Activated T-helper 9 cell treated with anti-CD3 and anti-CD28 coated beads, Interleukin-2, amount 50 U/mL, for 16 hours (primary cell): ENCODE data around the gene NKIRAS1.
"Not testable (repeated sequence)": the region's sequence is repeated elsewhere in the genome, so short reads cannot be mapped to it uniquely, and the experiment has no call there.

ENCODE experiments used
- DNase-seq: peaks from one replicate; pipeline ENCODE4 v3.0.0-alpha.2; 2020; ENCODE audit warnings: low read depth

NKIRAS1 gene

DNA sequence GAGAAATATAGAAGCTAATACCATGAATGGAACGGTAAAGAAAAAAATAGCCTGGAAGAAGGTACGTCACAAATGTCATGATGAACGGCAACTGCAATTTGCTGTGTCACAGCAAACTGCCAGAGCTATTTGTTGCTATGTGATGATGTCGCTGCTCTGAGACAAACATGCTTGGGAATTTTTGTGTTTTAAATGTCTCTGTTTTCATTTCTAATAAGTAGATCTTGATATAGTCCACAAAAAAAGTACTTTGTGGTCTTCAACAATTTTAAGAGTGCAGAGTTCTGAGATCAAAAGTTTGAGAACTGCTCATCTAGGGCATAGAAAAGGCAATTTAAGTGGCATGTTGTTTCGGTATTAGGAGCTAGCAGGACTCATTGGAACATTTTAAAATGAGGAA lies 24.0 kb upstream of the NKIRAS1 start:
- DNase-seq = no peak

DNA sequence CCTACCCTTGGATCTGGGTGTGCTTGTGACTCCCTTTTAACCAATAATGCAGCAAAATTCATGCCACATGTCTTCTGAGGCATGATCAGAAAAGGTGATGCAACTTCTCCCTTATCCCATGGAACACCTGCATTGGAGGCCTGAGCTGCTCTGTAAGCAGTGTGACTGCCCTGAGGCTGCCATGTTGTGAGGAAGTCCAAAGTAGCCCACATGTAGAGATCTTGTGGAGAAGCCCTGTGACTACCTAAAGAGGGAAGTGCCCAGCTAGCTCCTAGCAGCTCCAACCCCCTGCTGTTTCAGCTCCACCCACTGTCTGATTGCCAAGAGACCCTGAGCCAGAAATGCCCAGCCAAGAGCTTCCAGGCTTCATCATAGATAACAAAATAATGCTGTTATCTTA lies 21.9 kb upstream of the NKIRAS1 start:
- no peak for DNase-seq

DNA sequence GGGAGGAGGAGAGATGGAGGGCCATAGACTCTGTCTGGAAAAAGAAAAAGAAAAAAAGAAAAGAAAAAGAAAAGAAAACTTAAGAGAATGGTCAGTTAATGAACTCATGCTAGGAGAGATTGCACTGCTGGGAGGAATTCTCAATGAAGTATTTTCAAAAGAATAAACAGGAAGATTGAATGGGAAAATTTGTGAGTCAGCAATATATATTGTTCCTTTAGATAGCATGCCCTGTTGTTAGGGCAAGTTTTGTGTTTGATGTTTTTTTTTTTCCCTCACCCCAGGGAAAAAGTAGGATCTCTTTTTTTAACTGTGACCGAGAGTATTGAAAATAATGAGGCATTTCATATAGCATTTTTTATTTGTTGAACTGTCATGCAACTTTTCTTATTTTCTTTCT lies 20.5 kb upstream of the NKIRAS1 start:
- no peak for DNase-seq

DNA sequence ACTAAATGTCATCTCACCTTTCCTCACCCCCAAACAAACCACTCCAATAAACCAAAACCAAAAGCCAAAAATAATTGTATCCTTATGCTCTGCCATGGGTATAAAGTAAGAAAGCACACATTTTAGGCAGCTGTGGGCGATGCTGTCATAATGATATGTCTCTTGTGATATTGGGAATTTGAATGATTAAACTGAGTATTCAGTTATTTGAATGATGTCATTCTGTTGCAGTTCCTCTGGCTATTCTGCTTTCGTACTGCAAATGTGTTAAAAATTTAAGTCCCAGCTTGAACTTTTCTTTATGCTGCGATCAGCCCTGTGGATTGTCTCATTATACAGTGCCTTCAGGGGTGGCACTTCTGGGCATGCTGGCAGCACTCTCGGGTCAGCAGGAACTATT lies 17.5 kb upstream of the NKIRAS1 start:
- no peak for DNase-seq

DNA sequence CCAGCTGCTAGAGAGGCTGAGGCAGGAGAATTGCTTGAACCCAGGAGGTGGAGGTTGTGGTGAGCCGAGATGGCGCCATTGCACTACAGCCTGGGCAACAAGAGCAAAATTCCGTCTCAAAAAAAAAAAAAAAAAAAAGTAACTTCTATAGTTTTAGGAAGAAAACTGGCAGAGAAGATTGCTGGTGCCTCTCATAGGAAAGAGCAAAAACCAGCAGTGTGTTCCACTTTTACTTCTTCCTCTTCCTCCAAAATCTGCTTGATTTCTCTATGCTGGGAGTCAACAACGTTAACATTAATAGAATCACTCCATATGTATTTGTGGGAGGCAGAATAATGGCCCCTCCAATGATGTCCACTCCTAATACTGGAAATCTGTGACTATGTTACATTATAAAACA lies 15.8 kb upstream of the NKIRAS1 start:
- no peak for DNase-seq

DNA sequence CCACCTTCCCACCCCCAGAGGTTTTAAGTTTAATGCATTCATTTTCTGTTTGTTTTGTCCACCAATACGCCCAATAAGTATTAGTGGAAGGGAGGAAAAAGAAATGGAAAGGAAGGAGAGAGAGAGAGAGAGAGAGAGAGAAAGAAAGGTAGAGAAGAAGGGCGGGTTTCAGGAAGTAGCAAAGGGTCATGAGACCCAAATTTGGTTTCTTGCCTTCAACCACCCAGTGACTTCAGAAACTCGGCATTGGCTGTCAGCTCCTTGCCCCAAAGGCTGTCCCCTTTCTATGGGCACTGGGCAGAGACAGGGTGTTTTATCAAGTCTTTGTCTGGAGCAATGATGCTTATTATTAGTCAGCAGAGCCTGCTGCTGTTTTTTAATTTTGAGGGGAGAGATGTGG lies 14.8 kb upstream of the NKIRAS1 start:
- no peak for DNase-seq

DNA sequence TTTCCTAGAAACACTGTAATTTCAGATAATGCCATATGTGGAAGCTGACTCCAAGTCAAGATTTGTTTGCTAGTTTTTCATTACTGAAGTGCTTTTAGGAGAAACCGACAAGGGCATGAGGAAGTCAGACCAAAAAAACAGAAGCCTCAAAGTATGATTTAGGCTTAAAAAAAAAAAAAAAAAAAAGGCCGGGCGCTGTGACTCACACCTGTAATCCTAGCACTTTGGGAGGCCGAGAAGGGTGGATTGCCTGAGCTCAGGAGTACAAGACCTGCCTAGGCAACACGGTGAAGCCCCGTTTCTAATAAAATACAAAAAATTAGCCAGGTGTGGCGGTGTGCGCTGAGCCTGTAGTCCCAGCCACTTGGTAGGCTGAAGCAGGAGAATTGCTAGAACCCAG lies 11.7 kb upstream of the NKIRAS1 start:
- no peak for DNase-seq

DNA sequence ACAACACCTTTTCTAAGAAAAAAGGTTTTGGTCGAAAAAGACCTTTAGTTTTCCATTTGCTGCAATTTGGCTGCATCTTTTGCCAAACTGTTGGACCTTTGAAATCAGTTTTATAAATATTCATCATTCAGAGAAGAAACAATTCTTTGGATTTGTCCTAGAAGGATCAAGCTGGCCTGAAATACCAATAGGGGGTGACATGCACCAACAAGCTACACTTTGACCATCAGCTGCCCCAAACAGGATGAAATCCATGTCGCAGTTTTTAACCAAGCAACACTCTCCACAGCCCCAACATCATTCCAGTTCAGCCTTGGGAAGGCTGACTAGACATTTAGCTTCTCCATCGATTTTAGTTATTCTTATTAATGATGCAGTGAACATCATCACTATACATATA lies 9.9 kb upstream of the NKIRAS1 start:
- DNase-seq = no peak

DNA sequence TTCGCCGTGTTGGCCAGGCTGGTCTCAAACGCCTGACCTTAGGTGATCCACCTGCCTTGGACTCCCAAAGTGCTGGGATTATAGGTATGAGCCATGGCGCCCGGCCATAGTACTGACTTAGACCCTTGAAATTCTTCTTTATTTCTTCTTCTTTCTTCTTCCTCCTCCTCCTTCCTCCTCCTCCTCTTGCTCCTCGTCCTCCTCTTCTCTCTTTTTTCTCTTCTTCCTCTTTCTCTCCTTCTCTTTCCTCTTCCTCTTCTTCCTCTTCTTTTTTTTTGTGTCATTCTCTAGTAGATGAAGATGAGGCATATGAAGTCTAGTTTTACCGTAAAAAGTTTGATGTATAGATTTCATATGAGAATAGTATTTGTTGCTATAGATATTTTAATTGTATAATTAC lies 9.5 kb upstream of the NKIRAS1 start:
- DNase-seq = no peak

DNA sequence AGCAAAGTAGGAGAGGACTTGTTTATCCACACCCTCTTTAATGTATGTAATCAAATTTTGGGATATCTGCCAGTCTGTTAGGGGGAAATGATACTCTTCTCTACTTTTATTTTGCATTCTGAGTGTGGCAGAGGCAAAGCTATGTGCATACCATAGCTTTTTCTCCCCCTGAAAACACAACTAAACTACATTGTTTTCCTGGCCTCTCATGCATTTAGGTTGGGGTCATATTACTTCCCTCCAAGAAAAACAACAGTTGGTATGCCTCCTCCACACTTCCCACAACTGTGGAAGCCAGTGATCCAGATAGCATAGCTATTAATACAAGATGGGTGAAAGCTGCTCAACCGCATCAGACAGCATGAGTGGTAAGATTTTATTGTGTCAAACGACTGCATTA lies 7.0 kb upstream of the NKIRAS1 start:
- no peak for DNase-seq

DNA sequence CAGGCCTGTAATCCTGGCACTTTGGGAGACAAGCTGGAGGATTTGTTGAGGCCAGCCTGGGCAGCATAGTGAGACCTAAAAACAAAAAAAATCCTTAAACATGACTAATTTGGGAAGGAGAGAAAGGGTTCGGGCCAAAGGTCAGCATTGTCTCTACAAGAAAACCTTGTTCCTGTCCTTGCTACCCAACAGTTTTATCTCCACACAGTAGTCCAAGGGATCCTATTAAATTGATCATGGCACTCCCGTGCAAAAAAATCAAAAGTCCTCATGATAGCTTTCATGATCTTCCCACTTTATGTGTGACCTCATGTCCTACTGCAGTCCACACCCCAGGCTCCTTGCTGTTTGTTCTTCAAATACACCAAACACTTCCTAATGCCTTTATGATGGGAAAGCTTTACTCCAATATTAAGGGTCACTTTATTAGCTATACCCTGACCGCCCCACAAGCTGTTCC lies 4.3 kb upstream of the NKIRAS1 start:
- no peak for DNase-seq

DNA sequence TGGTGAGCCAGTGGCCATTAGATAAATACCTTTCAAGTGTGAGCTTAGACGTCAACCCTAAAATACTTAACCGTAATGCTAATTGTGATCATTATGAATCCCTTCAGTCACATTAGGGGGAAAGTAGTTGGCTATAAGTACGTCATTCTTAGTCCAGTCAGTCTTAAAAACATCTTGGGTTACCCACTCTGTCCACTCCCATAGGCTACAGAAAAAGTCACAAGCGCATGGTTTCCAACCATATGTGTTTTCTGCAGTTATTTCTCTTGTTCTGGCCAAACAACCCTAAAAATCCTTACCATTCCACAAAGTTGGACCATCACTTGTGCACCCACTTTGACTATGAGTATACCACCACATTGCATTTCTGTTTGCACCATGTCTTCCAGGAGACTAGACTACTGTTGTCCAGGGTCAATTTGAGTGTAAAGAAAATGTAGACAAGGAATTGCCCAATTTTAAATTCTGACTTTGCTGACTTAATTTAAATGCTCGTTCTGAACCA lies 3.4 kb upstream of the NKIRAS1 start:
- no peak for DNase-seq

DNA sequence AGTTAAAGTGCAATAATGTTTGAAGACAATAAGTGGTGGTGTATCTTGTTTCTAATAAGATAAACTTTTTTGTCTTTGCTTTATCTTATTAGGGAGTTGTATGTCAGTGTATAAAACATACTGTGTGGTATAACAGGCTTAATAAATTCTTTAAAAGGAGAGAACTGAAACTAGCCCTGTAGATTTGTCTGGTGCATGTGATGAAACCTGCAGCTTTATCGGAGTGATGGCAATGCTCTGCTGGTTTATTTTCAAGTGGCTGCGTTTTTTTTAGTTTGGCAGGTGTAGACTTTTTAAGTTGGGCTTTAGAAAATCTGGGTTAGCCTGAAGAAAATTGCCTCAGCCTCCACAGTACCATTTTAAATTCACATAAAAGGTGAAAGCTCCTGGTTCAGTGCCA lies 2.8 kb upstream of the NKIRAS1 start:
- DNase-seq = no peak

DNA sequence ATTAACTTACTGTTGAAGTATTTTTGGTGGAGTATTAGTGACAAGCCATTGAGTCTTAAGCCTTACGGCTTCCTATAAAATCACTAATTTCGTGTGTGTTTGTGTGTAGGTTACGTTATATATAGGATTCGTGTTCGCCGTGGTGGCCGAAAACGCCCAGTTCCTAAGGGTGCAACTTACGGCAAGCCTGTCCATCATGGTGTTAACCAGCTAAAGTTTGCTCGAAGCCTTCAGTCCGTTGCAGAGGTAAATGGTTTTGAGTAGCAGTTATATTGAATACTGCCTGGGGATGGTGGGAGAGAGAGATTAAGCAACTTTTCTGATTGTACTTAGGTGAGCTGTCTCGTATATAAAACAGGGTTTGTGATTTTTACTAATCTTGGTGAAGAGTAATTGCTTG lies 1.5 kb upstream of the NKIRAS1 start:
- not testable (repeated sequence) for DNase-seq

DNA sequence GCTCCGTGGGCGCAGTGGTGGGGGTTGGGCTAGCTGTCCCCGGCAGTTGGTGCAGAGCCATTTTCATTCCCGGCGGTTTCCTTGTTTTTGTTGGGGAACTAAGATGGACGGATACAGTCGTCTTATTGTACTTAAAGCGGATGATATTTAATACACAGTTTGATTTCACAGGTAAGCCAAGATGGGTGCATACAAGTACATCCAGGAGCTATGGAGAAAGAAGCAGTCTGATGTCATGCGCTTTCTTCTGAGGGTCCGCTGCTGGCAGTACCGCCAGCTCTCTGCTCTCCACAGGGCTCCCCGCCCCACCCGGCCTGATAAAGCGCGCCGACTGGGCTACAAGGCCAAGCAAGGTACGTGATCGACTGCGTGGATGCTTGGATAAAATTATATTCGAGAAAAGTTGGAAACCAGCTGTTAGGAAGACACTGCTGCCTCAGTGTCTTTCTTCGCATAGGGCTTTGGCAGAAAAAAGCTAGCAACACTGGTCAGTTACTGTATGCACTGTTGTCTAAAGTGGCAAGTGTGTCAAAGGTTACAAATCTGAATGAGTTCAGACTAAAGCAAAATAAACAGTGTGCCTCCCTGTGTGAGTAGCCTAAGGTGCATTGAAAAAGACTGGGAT lies 1.0 kb upstream of the NKIRAS1 start:
- not testable (repeated sequence) for DNase-seq

DNA sequence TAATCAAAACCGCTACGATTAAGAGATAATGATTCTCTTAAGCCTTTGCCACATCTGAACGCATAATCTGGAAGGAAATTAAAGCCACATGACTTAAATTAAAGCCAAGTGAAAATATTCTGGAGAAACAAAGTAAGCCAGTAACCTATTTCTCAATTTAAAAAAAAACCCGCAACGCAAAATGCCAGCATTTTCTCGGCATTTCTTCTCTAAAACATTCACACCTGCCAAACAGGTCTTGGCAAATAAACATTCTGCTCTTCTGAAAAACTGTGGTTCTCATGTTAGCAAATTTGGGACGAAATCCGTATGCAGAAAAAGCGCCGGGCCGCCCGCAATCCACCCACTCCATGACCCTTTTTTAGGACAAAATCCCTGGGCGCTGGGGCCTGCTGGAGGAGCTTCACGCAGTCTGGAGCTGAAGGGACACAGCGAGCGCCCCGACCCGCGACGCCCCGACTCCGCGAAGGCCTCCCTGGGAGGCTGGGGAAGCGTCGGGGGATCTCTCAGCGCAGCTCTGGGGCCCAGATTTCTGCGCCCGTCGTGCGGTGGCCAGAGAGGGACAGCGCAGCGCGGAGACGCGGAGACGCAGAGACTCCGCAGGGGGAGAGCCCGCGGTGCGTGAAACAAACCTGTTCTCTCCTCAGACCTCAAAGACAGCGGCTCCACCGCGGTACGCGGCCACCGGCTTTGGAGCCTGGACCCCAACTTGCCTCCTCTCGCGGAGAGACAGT lies 471 bp downstream of the NKIRAS1 start:
- DNase-seq = no peak

DNA sequence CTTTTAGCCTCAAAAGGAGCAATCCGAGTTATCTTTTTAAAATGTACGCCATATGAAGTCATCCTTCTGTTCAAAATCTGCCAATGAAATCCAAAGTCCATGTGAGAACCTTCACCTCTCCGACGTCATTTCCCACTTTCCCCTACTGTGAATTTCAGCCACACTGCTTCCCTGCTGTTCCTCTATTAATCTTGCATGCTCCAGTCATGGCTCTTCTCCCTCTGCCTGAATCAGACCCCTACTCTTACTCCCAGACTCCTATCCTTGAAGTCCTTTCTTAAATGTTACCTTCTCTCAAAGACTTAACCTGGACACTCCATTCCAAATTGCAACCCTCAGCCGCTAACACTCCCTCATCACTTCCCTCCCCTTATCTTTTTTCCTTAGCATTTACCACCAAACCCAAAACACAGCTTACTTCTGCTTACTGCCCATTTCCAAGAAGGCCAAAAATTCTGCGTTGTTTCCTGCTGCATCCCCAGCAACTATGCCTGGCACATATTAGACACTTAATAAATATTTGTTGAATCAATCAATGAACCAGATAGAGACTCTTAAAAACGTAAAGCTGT lies 1.2 kb downstream of the NKIRAS1 start:
- no peak for DNase-seq

DNA sequence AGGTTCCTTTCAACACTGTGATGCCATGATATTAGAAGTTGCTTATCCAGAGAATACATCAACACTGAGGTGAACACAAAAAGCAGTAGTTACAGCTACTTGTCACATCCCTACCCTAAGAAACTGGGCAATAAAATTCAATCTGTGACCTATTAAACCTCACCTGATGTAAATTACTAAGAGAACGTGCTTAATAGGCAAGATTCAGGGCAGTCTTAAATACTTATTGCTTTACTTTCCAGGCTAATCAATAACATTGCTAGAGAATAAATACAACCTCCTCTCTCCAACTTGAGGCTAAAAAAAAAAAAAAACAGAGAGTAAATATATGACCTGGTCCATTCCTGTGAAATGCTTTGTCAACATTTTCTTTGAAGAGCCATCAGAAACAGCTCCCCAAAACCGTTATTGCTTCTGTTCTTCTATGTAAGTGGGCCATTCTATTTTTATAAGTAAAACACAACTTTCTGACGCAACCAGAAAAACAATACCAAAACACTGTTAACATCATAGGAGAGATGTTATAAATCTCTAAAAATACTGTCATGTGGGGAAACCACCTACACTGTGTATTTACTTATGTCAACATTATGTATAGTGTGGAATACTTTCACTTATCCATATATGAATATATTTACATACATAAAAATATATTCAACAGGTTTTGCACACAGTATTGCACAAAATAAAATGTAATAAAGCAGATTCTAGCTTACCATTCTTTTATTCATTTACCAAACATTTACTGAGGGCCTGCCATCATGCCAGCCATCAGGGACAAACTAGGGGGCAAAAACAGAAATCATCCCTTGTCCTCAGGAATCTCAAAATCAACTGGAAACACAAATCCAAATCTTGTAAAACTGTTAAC lies 2.7 kb downstream of the NKIRAS1 start:
- DNase-seq = no peak

DNA sequence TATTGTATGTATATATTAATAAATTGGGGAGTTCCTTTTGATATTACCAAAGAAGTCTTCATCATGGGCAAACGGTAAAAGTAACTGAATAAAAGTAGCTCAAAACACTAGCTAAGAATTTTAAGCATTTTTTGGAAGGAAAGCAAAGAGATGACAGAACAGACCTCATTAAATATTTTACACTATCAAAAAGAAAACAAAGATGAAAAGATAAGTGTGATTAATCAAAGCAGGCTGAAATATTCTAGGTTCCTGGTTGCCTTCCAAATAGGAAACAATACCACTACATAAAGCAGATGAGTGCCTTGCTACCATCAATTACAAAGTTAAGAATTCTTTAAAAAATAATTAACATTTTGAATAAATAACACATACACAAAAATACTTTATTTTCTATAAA lies 3.6 kb downstream of the NKIRAS1 start:
- no peak for DNase-seq

DNA sequence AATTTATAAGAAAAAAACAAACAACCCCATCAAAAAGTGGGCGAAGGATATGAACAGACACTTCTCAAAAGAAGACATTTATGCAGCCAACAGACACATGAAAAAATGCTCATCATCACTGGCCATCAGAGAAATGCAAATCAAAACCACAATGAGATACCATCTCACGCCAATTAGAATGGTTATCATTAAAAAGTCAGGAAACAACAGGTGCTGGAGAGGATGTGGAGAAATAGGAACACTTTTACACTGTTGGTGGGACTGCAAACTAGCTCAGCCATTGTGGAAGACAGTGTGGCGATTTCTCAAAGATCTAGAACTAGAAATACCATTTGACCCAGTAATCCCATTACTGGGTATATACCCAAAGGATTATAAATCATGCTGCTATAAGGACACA lies 4.5 kb downstream of the NKIRAS1 start:
- DNase-seq = not testable (repeated sequence)

DNA sequence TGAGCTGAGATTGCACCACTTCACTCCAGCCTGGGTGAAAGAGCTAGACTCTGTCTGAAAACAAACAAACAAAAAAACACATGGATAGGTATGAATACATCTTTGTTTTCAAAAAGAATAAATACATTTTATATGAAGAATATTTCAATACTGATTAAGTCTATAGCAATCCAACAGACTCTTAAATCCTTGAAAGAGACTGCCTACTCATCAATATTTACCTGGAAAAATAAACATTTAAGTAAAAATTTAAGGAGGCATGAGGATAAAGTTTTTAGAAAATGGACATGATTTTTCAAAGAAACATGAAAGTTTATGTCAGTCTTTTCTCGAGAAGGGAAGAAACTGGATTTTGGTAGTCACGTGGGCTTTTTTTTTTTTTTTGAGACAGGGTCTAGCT lies 5.4 kb downstream of the NKIRAS1 start:
- no peak for DNase-seq

DNA sequence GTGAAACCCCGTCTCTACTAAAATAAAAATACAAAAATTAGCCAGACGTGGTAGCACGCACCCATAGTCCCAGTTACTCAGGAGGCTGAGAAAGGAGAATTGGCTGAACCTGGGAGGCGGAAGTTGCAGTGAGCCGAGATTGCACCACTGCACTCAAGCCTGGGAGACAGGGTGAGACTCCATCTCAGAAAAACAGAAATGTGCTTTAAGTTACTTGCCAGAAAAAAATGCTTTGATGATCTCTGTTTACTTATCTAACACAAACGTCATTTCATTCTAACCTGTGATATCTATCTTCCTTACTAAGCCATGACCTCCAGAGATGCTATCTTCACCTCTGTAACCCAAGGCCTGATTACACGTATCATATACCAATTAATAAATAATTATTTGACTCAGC lies 7.4 kb downstream of the NKIRAS1 start:
- DNase-seq = no peak

DNA sequence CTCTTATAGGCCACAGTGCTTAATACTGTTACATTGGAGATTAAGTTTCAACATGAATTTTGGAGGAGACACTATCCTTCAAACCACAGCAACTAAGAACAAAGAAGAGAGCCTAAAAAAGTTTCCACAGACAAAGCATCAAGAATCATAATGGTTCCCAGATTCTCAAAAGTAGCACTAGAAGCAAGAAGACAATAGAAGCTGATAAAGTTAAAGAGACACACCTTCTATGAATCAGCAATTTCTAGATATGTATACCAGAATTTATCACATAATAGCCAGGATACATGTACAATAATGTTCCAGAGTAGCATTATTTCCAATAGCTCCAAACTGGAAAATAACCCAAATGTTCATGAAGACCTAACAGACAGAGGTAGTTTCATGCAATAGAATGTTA lies 12.2 kb downstream of the NKIRAS1 start:
- no peak for DNase-seq
